HepG2 (cell line): ENCODE results near the gene RAB40C. TPM values are rescaled to one million over a fixed set of nuclear protein-coding genes. Genes with fewer than 3 reads are reported as not detected.

ENCODE experiments used
- CENPBD1 ChIP-seq: sonication (generic); formaldehyde crosslinking; IDR thresholded peaks from 2 replicates; pipeline ENCODE4 v1.8.0; 2022; ENCODE audit warnings: missing genetic modification reagents, low read depth, mild to moderate bottlenecking, borderline replicate concordance
- CREM ChIP-seq, 2 experiments: sonication (generic) in 1 of 2; formaldehyde crosslinking in 1 of 2; IDR thresholded peaks; 2 replicates each; pipeline versions ENCODE4 v1.4.0 to v1.6.1; 2016 to 2020; ENCODE audit warnings: antibody characterized with exemption in 1 of 2, mild to moderate bottlenecking in 1 of 2, missing genetic modification reagents in 1 of 2
- KLF6 ChIP-seq: IDR thresholded peaks from 2 replicates; pipeline ENCODE4 v1.8.0; 2016; ENCODE audit warnings: missing biosample characterization, missing genetic modification reagents
- MED8 ChIP-seq: sonication (generic); formaldehyde crosslinking; IDR thresholded peaks from 2 replicates; pipeline ENCODE4 v1.8.1; 2023; ENCODE audit warnings: mild to moderate bottlenecking, missing genetic modification reagents; ENCODE audit not compliant: insufficient replicate concordance
- MTERF4 ChIP-seq: sonication (generic); formaldehyde crosslinking; IDR thresholded peaks from 2 replicates; pipeline ENCODE4 v1.8.0; 2023; ENCODE audit warnings: mild to moderate bottlenecking, missing genetic modification reagents
- MXD1 ChIP-seq: sonication (generic); formaldehyde crosslinking; IDR thresholded peaks from 2 replicates; pipeline ENCODE4 v1.4.0; 2020; ENCODE audit warnings: mild to moderate bottlenecking, missing genetic modification reagents
- RXRA ChIP-seq: sonication (generic); formaldehyde crosslinking; IDR thresholded peaks from 2 replicates; pipeline ENCODE4 v1.5.1; 2020; ENCODE audit warnings: missing genetic modification reagents
- SRSF9 ChIP-seq: fragments of 200-400 bp; formaldehyde crosslinking; IDR thresholded peaks from 2 replicates; pipeline ENCODE4 v1.6.1; 2018; ENCODE audit warnings: borderline replicate concordance, mild to moderate bottlenecking, low read depth, low read length; ENCODE audit not compliant: insufficient read depth, poor library complexity, severe bottlenecking
- TAF15 ChIP-seq: fragments of 200-400 bp; formaldehyde crosslinking; IDR thresholded peaks from one replicate; pipeline ENCODE4 v1.6.1; 2018; ENCODE audit warnings: mild to moderate bottlenecking, low read depth, low read length; ENCODE audit not compliant: poor library complexity, severe bottlenecking
- TGIF2 ChIP-seq: IDR thresholded peaks from 2 replicates; pipeline ENCODE4 v1.6.1; 2016; ENCODE audit warnings: control low read depth, missing compliant biosample characterization
- U2AF1 ChIP-seq: fragments of 200-400 bp; formaldehyde crosslinking; optimal IDR thresholded peaks from 2 replicates; pipeline ENCODE3; 2017; ENCODE audit warnings: mild to moderate bottlenecking, low read depth, low read length
- ZBTB25 ChIP-seq: IDR thresholded peaks from 2 replicates; pipeline ENCODE4 v1.6.1; 2018; ENCODE audit warnings: missing genetic modification reagents
- ZC3H4 ChIP-seq: sonication (generic); formaldehyde crosslinking; IDR thresholded peaks from 2 replicates; pipeline ENCODE4 v1.4.0; 2020; ENCODE audit warnings: missing genetic modification reagents, borderline replicate concordance
- ZNF234 ChIP-seq: sonication (generic); formaldehyde crosslinking; conservative IDR thresholded peaks from 2 replicates; pipeline ENCODE4 v1.5.1; 2020; ENCODE audit warnings: mild to moderate bottlenecking, missing genetic modification reagents
- ZNF331 ChIP-seq: sonication (generic); formaldehyde crosslinking; IDR thresholded peaks from 2 replicates; pipeline ENCODE4 v1.4.0; 2020; ENCODE audit warnings: missing genetic modification reagents
- ZNF343 ChIP-seq: sonication (generic); formaldehyde crosslinking; IDR thresholded peaks from 2 replicates; pipeline ENCODE4 v1.4.0; 2020; ENCODE audit warnings: mild to moderate bottlenecking, missing genetic modification reagents
- ZNF44 ChIP-seq: sonication (generic); formaldehyde crosslinking; IDR thresholded peaks from 2 replicates; pipeline ENCODE4 v1.5.1; 2020; ENCODE audit warnings: mild to moderate bottlenecking, missing genetic modification reagents
- ZNF484 ChIP-seq: sonication (generic); formaldehyde crosslinking; IDR thresholded peaks from 2 replicates; pipeline ENCODE4 v1.5.1; 2020; ENCODE audit warnings: mild to moderate bottlenecking, low read depth, missing genetic modification reagents, borderline replicate concordance
- ZNF510 ChIP-seq: sonication (generic); formaldehyde crosslinking; IDR thresholded peaks from 2 replicates; pipeline ENCODE4 v1.4.0; 2020; ENCODE audit warnings: low read depth, mild to moderate bottlenecking, missing genetic modification reagents
- ZNF580 ChIP-seq: IDR thresholded peaks from 2 replicates; pipeline ENCODE4 v1.6.1; 2016; ENCODE audit warnings: low read depth, borderline replicate concordance
- ZNF691 ChIP-seq: sonication (generic); formaldehyde crosslinking; IDR thresholded peaks from 2 replicates; pipeline ENCODE4 v1.4.0; 2020; ENCODE audit warnings: missing genetic modification reagents, low read depth, mild to moderate bottlenecking, borderline replicate concordance
- ZNF784 ChIP-seq: sonication (generic); formaldehyde crosslinking; IDR thresholded peaks from 2 replicates; pipeline ENCODE4 v1.5.1; 2020; ENCODE audit warnings: missing genetic modification reagents, mild to moderate bottlenecking, borderline replicate concordance
- polyA plus RNA-seq, 8 experiments: library from polyadenylated mRNA; depleted of rRNA in 3 of 8; stranded (reverse) in 7 of 8; unstranded in 1 of 8; fragments of >200 nt; fragmentation: Illumina TruSeq in 4 of 8; extraction: Trizol in 4 of 8; gene quantifications; 2 replicates each; pipeline versions ENCODE4 v1.2.1 to v1.2.3, GENCODE V29; 2011 to 2016; ENCODE audit warnings: low read depth in 4 of 8, missing spikeins in 1 of 8, mixed read lengths in 1 of 8; ENCODE audit not compliant: insufficient read depth in 1 of 8
- total RNA-seq, 5 experiments: library from RNA; depleted of rRNA; stranded (reverse); fragments of >200 nt; fragmentation: Illumina TruSeq; extraction: Trizol; gene quantifications; 2 replicates each; pipeline ENCODE4 v1.2.3, GENCODE V29; 2016; ENCODE audit warnings: low read depth in 1 of 5

The RAB40C gene
- total and polyA plus RNA-seq, 2 of the 13 experiments (the other 11 are each of a cell fraction or from before 2014, with no cell fraction given): 7.7 to 11.5 TPM

- TF ChIP-seq MXD1 (CRISPR knock-in tag) (peak; percentile 79), ZNF234 (CRISPR knock-in tag) (no peak), MED8 (CRISPR knock-in tag) (peak; percentile 76), CENPBD1 (CRISPR knock-in tag) (no peak), RXRA (CRISPR knock-in tag) (peak; percentile 80), ZNF580 (CRISPR knock-in tag) (no peak), U2AF1 (no peak), ZNF691 (CRISPR knock-in tag) (no peak; the same call in 1 of the 2 replicates), KLF6 (CRISPR knock-in tag) (no peak), TAF15 (peak; percentile 36), ZNF331 (CRISPR knock-in tag) (0 out of 2 replicates have a peak, but pooled peaks have one; percentile 17), ZNF484 (CRISPR knock-in tag) (0 out of 2 replicates have a peak, but pooled peaks have one; percentile 48), ZNF343 (CRISPR knock-in tag) (no peak), MTERF4 (CRISPR knock-in tag) (0 out of 2 replicates have a peak, but pooled peaks have one; percentile 60), CREM (IDR thresholded peaks at IDR 0.05) (no peak), CREM (CRISPR knock-in tag; IDR thresholded peaks at IDR 0.05) (no peak), SRSF9 (no peak), ZNF784 (CRISPR knock-in tag) (peak; percentile 18; the same call in 1 of the 2 replicates), ZNF44 (no peak), ZNF510 (CRISPR knock-in tag) (no peak), ZBTB25 (CRISPR knock-in tag) (0 out of 2 replicates have a peak, but pooled peaks have one; percentile 30), ZC3H4 (no peak), TGIF2 (CRISPR knock-in tag) (0 out of 2 replicates have a peak, but pooled peaks have one; percentile 4)
Observed at GRCh38 chr16:642189-643049, 52.6 kb downstream of the RAB40C start (continued).
